WTC11 (cell line): Measurements from ENCODE around the gene PIP4K2A. TPM values are rescaled to one million over a fixed set of nuclear protein-coding genes. Genes with fewer than 3 reads are reported as not detected.

Source experiments
- ATAC-seq: fragments of 200-7000 bp; cut with Tn5 transposase; 2 replicates; pipeline ENCODE4 v1.10.0; 2021; ENCODE audit warnings: mild to moderate bottlenecking, moderate library complexity
- CTCF ChIA-PET: fragments of 300-600 bp; sonication (Branson Sonifier 250); formaldehyde crosslinking; loops from one replicate; lab custom pipeline; 2021; ENCODE audit warnings: antibody characterized with exemption; lab: Charles Lee
- POLR2A ChIA-PET: fragments of 350-600 bp; sonication (Branson Sonifier 250); formaldehyde crosslinking; loops from one replicate; lab custom pipeline; 2021; ENCODE audit warnings: antibody characterized with exemption; lab: Charles Lee
- DNase-seq: peaks from one replicate; pipeline ENCODE4 v3.0.0; 2021; ENCODE audit warnings: low spot score
- H3K27ac Mint-ChIP-seq: 2 replicates; pipeline ENCODE4 v1.8.0; 2021; ENCODE audit warnings: mixed read lengths
- H3K27me3 Mint-ChIP-seq: 2 replicates; pipeline ENCODE4 v1.8.0; 2021; ENCODE audit warnings: low read depth, mild to moderate bottlenecking, moderate library complexity, mixed read lengths
- H3K36me3 Mint-ChIP-seq: 2 replicates; pipeline ENCODE4 v1.8.0; 2021; ENCODE audit warnings: mixed read lengths
- H3K4me1 Mint-ChIP-seq: 2 replicates; pipeline ENCODE4 v1.8.0; 2022; ENCODE audit warnings: mixed read lengths
- H3K4me3 Mint-ChIP-seq: 2 replicates; pipeline ENCODE4 v1.8.0; 2021; ENCODE audit warnings: mild to moderate bottlenecking, moderate library complexity, mixed read lengths
- H3K9me3 Mint-ChIP-seq: 2 replicates; pipeline ENCODE4 v1.8.0; 2021; ENCODE audit warnings: mixed read lengths
- CREB1 ChIP-seq: sonication (generic); formaldehyde crosslinking; IDR thresholded peaks from 2 replicates; pipeline ENCODE4 v1.8.0; 2023; ENCODE audit warnings: mild to moderate bottlenecking, missing genetic modification reagents
- CTCF ChIP-seq: fragments of 200-600 bp; IDR thresholded peaks from 2 replicates; pipeline ENCODE4 v1.8.0; 2022; ENCODE audit warnings: antibody characterized with exemption
- E2F4 ChIP-seq: sonication (generic); formaldehyde crosslinking; IDR thresholded peaks from 2 replicates; pipeline ENCODE4 v1.8.1; 2022; ENCODE audit warnings: low read depth, mild to moderate bottlenecking, moderate library complexity, missing genetic modification reagents, borderline replicate concordance
- ERG ChIP-seq: fragments of 250-450 bp; sonication (Bioruptor Pico); IDR thresholded peaks from 2 replicates; pipeline ENCODE4 v1.8.0; 2021; ENCODE audit warnings: mild to moderate bottlenecking
- ESRRA ChIP-seq: sonication (generic); formaldehyde crosslinking; IDR thresholded peaks from 2 replicates; pipeline ENCODE4 v1.8.1; 2022; ENCODE audit warnings: mild to moderate bottlenecking, missing genetic modification reagents, borderline replicate concordance
- FOXP1 ChIP-seq: sonication (generic); formaldehyde crosslinking; IDR thresholded peaks from 2 replicates; pipeline ENCODE4 v1.8.0; 2022; ENCODE audit warnings: missing genetic modification reagents, mild to moderate bottlenecking, moderate library complexity, borderline replicate concordance
- GTF2I ChIP-seq: fragments of 250-450 bp; sonication (Bioruptor Pico); conservative IDR thresholded peaks from 2 replicates; pipeline ENCODE4 v1.4.0; 2021; ENCODE audit warnings: mild to moderate bottlenecking
- HMGA2 ChIP-seq: fragments of 250-450 bp; sonication (Bioruptor Pico); IDR thresholded peaks from 2 replicates; pipeline ENCODE4 v1.4.0; 2021; ENCODE audit warnings: mild to moderate bottlenecking, moderate library complexity
- IRF1 ChIP-seq: sonication (generic); formaldehyde crosslinking; IDR thresholded peaks from 2 replicates; pipeline ENCODE4 v1.8.0; 2023; ENCODE audit warnings: missing genetic modification reagents
- IRF2 ChIP-seq: sonication (generic); formaldehyde crosslinking; IDR thresholded peaks from 2 replicates; pipeline ENCODE4 v1.8.0; 2022; ENCODE audit warnings: low read depth, missing genetic modification reagents, borderline replicate concordance
- JAZF1 ChIP-seq: fragments of 250-450 bp; sonication (Bioruptor Pico); IDR thresholded peaks from 2 replicates; pipeline ENCODE4 v1.9.0; 2021; ENCODE audit warnings: moderate library complexity, mild to moderate bottlenecking, inconsistent platforms
- MAX ChIP-seq: sonication (generic); formaldehyde crosslinking; IDR thresholded peaks from 2 replicates; pipeline ENCODE4 v1.8.0; 2022; ENCODE audit warnings: mild to moderate bottlenecking, missing genetic modification reagents
- NR2C2 ChIP-seq: sonication (generic); formaldehyde crosslinking; IDR thresholded peaks from 2 replicates; pipeline ENCODE4 v1.8.0; 2022; ENCODE audit warnings: mild to moderate bottlenecking, missing genetic modification reagents
- PRDM15 ChIP-seq: sonication (generic); formaldehyde crosslinking; IDR thresholded peaks from 2 replicates; pipeline ENCODE4 v1.8.0; 2022; ENCODE audit warnings: missing genetic modification reagents
- PREB ChIP-seq: sonication (generic); formaldehyde crosslinking; IDR thresholded peaks from 2 replicates; pipeline ENCODE4 v1.8.1; 2022; ENCODE audit warnings: mild to moderate bottlenecking, missing genetic modification reagents, moderate library complexity, borderline replicate concordance
- TP53 ChIP-seq: sonication (generic); formaldehyde crosslinking; IDR thresholded peaks from 2 replicates; pipeline ENCODE4 v1.8.1; 2023; ENCODE audit warnings: mild to moderate bottlenecking, missing genetic modification reagents
- ZNF219 ChIP-seq: sonication (generic); formaldehyde crosslinking; IDR thresholded peaks from 2 replicates; pipeline ENCODE4 v1.8.0; 2023; ENCODE audit warnings: missing genetic modification reagents, mild to moderate bottlenecking, borderline replicate concordance
- ZNF232 ChIP-seq: sonication (generic); formaldehyde crosslinking; IDR thresholded peaks from 2 replicates; pipeline ENCODE4 v1.8.0; 2022; ENCODE audit warnings: mild to moderate bottlenecking, missing genetic modification reagents
- ZNF263 ChIP-seq: sonication (generic); formaldehyde crosslinking; IDR thresholded peaks from 2 replicates; pipeline ENCODE4 v1.8.1; 2022; ENCODE audit warnings: low read depth, mild to moderate bottlenecking, moderate library complexity, missing genetic modification reagents
- ZNF416 ChIP-seq: fragments of 250-450 bp; sonication (Bioruptor Pico); IDR thresholded peaks from 2 replicates; pipeline ENCODE4 v1.9.0; 2021; ENCODE audit warnings: mild to moderate bottlenecking, inconsistent platforms
- ZNF671 ChIP-seq: fragments of 250-450 bp; sonication (Bioruptor Pico); IDR thresholded peaks from 2 replicates; pipeline ENCODE4 v1.8.0; 2021; ENCODE audit warnings: mild to moderate bottlenecking
- total RNA-seq: library from RNA; stranded (reverse); gene quantifications from 3 replicates; pipeline ENCODE4 v1.2.3, GENCODE V29; 2021

The PIP4K2A gene
- total RNA-seq, 1 experiment from 2014 or later: 47.5 TPM

GRCh38 chr10:22573820-22574569 is 140.4 kb downstream of the PIP4K2A start:
- H3K4me3 Mint-ChIP-seq: no peak overlapping the region
- no peaks in the 10 kb centered on the region for H3K4me1 Mint-ChIP-seq
- ATAC-seq: peak; percentile 63
- peaks cover 59% of the 10 kb centered on the region for H3K36me3 Mint-ChIP-seq
- no peaks in the 10 kb centered on the region for H3K27me3 Mint-ChIP-seq
- no peak overlapping the region for H3K27ac Mint-ChIP-seq
- ChIA-PET POLR2A (no interaction called here), CTCF (interaction anchor here (0.6 to 1.7 kb wide), 9 partner anchors 9 to 415 kb away, joined by 3 to 9 read pairs (median 5); no protein-coding TSS in a partner anchor)
- H3K9me3 Mint-ChIP-seq: no peaks in the 10 kb centered on the region
- peak; percentile 19 for DNase-seq
- no peak for TF ChIP-seq IRF2
- 0 out of 2 replicates have a peak, but pooled peaks have one; percentile 20 for TF ChIP-seq CTCF

GRCh38 chr10:22570733-22571430 is 143.5 kb downstream of the PIP4K2A start:
- Mint-ChIP-seq H3K36me3 (peaks cover 47% of the 10 kb centered on the region), H3K4me3 (no peak overlapping the region), H3K4me1 (peaks cover 21% of the 10 kb centered on the region), H3K27me3 (no peaks in the 10 kb centered on the region), H3K9me3 (no peaks in the 10 kb centered on the region), H3K27ac (no peak overlapping the region)
- DNase-seq: no peak
- no peak for TF ChIP-seq JAZF1 (CRISPR knock-in tag)
- TF ChIP-seq ZNF232 (CRISPR knock-in tag): no peak
- no peak for TF ChIP-seq TP53
- no peak for TF ChIP-seq ZNF263 (CRISPR knock-in tag)
- TF ChIP-seq ZNF671 (CRISPR knock-in tag): no peak
- no peak for TF ChIP-seq ZNF219
- TF ChIP-seq NR2C2 (CRISPR knock-in tag): no peak
- no peak for TF ChIP-seq E2F4 (CRISPR knock-in tag)
- TF ChIP-seq ERG (CRISPR knock-in tag): no peak
- no peak for TF ChIP-seq ZNF416
- no peak for TF ChIP-seq PREB (CRISPR knock-in tag)
- no peak for TF ChIP-seq HMGA2 (CRISPR knock-in tag)
- TF ChIP-seq FOXP1 (CRISPR knock-in tag): no peak
- TF ChIP-seq MAX: no peak
- no peak for TF ChIP-seq PRDM15 (CRISPR knock-in tag)
- no peak for TF ChIP-seq ESRRA (CRISPR knock-in tag)
- no peak for TF ChIP-seq IRF1 (CRISPR knock-in tag)
- no peak for TF ChIP-seq CREB1 (CRISPR knock-in tag)
- no peak for TF ChIP-seq GTF2I (CRISPR knock-in tag)
- POLR2A ChIA-PET: no interaction called here
- CTCF ChIA-PET: interaction anchor here (0.7 kb wide), 1 partner anchor 84 kb away, joined by 3 read pairs; no protein-coding TSS in a partner anchor
- ATAC-seq: no peak
